ENCODE measurements around the gene ATXN7. TPM values are rescaled to one million over a fixed set of nuclear protein-coding genes. Genes with fewer than 3 reads are reported as not detected.

The ATXN7 gene
- total RNA-seq, 1 donor from 2014 or later, result 9.5 TPM

- no peak for FAIRE-seq
- no peaks in the 10 kb centered on the region for H3K27me3 ChIP-seq (ENCODE audit: control insufficient read depth, insufficient read depth, low read length)
- DNase-seq (ENCODE audit: low read depth), result no peak
- TF ChIP-seq CTCF (IDR thresholded peaks at IDR 0.05; ENCODE audit: insufficient read depth, low read length, severe bottlenecking), result no peak
- peaks cover 4% of the 10 kb centered on the region for H3K36me3 ChIP-seq (ENCODE audit: control insufficient read depth, insufficient read depth, low read length)
- H3K4me3 ChIP-seq (ENCODE audit: low read depth, low read length), result no peak overlapping the region
These were observed 32.8 kb downstream of the ATXN7 start for GRCh38 chr3:63896332-63897030.

GRCh38 chr3:63900010-63900409 lies 36.3 kb downstream of the ATXN7 start:
- H3K36me3 ChIP-seq (ENCODE audit: control insufficient read depth, insufficient read depth, low read length), result peaks cover 3% of the 10 kb centered on the region
- TF ChIP-seq CTCF (IDR thresholded peaks at IDR 0.05; ENCODE audit: insufficient read depth, low read length, severe bottlenecking), result no peak
- no peak for FAIRE-seq
- H3K27me3 ChIP-seq (ENCODE audit: control insufficient read depth, insufficient read depth, low read length), result no peaks in the 10 kb centered on the region
- no peak overlapping the region for H3K4me3 ChIP-seq (ENCODE audit: low read depth, low read length)
- DNase-seq (ENCODE audit: low read depth), result no peak

- TF ChIP-seq CTCF (IDR thresholded peaks at IDR 0.05; ENCODE audit: insufficient read depth, low read length, severe bottlenecking), result no peak
- FAIRE-seq (no peak), DNase-seq (ENCODE audit: low read depth) (no peak)
- Histone ChIP-seq H3K4me3 (ENCODE audit: low read depth, low read length) (no peak overlapping the region), H3K36me3 (ENCODE audit: control insufficient read depth, insufficient read depth, low read length) (peaks cover 3% of the 10 kb centered on the region), H3K27me3 (ENCODE audit: control insufficient read depth, insufficient read depth, low read length) (no peaks in the 10 kb centered on the region)
These were observed 36.8 kb downstream of the ATXN7 start for GRCh38 chr3:63900459-63900858.

GRCh38 chr3:63905731-63906620 lies 42.3 kb downstream of the ATXN7 start:
- Histone ChIP-seq H3K4me3 (ENCODE audit: low read depth, low read length) (no peak overlapping the region), H3K27me3 (ENCODE audit: control insufficient read depth, insufficient read depth, low read length) (no peaks in the 10 kb centered on the region), H3K36me3 (ENCODE audit: control insufficient read depth, insufficient read depth, low read length) (no peaks in the 10 kb centered on the region)
- DNase-seq (ENCODE audit: low read depth) (peak; percentile 27), FAIRE-seq (peak; percentile 47)
- TF ChIP-seq CTCF (IDR thresholded peaks at IDR 0.05; ENCODE audit: insufficient read depth, low read length, severe bottlenecking), result no peak

- H3K27me3 ChIP-seq (ENCODE audit: control insufficient read depth, insufficient read depth, low read length), result no peaks in the 10 kb centered on the region
- FAIRE-seq, result no peak
- no peak for DNase-seq (ENCODE audit: low read depth)
- TF ChIP-seq CTCF (IDR thresholded peaks at IDR 0.05; ENCODE audit: insufficient read depth, low read length, severe bottlenecking), result peak; percentile 15
- H3K4me3 ChIP-seq (ENCODE audit: low read depth, low read length), result no peak overlapping the region
- no peaks in the 10 kb centered on the region for H3K36me3 ChIP-seq (ENCODE audit: control insufficient read depth, insufficient read depth, low read length)
These were observed 44.5 kb downstream of the ATXN7 start for GRCh38 chr3:63908081-63908736.
